IPS DF 19.7 (cell line): Measurements from ENCODE around the gene GGT6.
"Not testable (repeated sequence)": the region's sequence is repeated elsewhere in the genome, so short reads cannot be mapped to it uniquely, and the experiment has no call there.

Experiments used
- DNase-seq: peaks from one replicate; pipeline ENCODE4 v3.0.0-alpha.2; 2013; ENCODE audit warnings: low read depth, low spot score

Gene GGT6

GRCh38 chr17:4591529-4591928, 31.2 kb upstream of the GGT6 start:
- DNase-seq = no peak

GRCh38 chr17:4590981-4591453, 30.6 kb upstream of the GGT6 start:
- DNase-seq = no peak

GRCh38 chr17:4590042-4590441, 29.7 kb upstream of the GGT6 start:
- DNase-seq = not testable (repeated sequence)

GRCh38 chr17:4588898-4589625, 28.7 kb upstream of the GGT6 start:
- DNase-seq = no peak

- no peak for DNase-seq
Measured at GRCh38 chr17:4588391-4588790, 28.0 kb upstream of the GGT6 start.

GRCh38 chr17:4587803-4588202, 27.4 kb upstream of the GGT6 start:
- DNase-seq = no peak

- DNase-seq = no peak
Measured at GRCh38 chr17:4587195-4587594, 26.8 kb upstream of the GGT6 start.

- no peak for DNase-seq
Measured at GRCh38 chr17:4586043-4586442, 25.7 kb upstream of the GGT6 start.

GRCh38 chr17:4585638-4585994, 25.2 kb upstream of the GGT6 start:
- DNase-seq = no peak

GRCh38 chr17:4584917-4585637, 24.7 kb upstream of the GGT6 start:
- DNase-seq = no peak

GRCh38 chr17:4584101-4584916, 23.9 kb upstream of the GGT6 start, which contains the start of gene SMTNL2:
Gene SMTNL2 (plus strand): TSS chr17:4584529. CDS start chr17:4584606, 77 bp downstream.
- DNase-seq = no peak

- DNase-seq = no peak
Measured at GRCh38 chr17:4583782-4584100, 23.4 kb upstream of the GGT6 start.

- no peak for DNase-seq
Measured at GRCh38 chr17:4583206-4583605, 22.8 kb upstream of the GGT6 start.

- no peak for DNase-seq
Measured at GRCh38 chr17:4582691-4583090, 22.3 kb upstream of the GGT6 start.

GRCh38 chr17:4582101-4582501, 21.7 kb upstream of the GGT6 start:
- DNase-seq = no peak

- DNase-seq = no peak
Measured at GRCh38 chr17:4580291-4580690, 19.9 kb upstream of the GGT6 start.

GRCh38 chr17:4579678-4580077, 19.3 kb upstream of the GGT6 start:
- no peak for DNase-seq

- DNase-seq = not testable (repeated sequence)
Measured at GRCh38 chr17:4578349-4578748, 18.0 kb upstream of the GGT6 start.

- DNase-seq = no peak
Measured at GRCh38 chr17:4577386-4577993, 17.1 kb upstream of the GGT6 start.

- DNase-seq = no peak
Measured at GRCh38 chr17:4576729-4577322, 16.4 kb upstream of the GGT6 start.

GRCh38 chr17:4576161-4576558, 15.8 kb upstream of the GGT6 start:
- no peak for DNase-seq
